ENCODE results near the gene ASB9.

- TF ChIP-seq, protein P1, sequence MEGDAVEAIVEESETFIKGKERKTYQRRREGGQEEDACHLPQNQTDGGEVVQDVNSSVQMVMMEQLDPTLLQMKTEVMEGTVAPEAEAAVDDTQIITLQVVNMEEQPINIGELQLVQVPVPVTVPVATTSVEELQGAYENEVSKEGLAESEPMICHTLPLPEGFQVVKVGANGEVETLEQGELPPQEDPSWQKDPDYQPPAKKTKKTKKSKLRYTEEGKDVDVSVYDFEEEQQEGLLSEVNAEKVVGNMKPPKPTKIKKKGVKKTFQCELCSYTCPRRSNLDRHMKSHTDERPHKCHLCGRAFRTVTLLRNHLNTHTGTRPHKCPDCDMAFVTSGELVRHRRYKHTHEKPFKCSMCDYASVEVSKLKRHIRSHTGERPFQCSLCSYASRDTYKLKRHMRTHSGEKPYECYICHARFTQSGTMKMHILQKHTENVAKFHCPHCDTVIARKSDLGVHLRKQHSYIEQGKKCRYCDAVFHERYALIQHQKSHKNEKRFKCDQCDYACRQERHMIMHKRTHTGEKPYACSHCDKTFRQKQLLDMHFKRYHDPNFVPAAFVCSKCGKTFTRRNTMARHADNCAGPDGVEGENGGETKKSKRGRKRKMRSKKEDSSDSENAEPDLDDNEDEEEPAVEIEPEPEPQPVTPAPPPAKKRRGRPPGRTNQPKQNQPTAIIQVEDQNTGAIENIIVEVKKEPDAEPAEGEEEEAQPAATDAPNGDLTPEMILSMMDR (IDR thresholded peaks at IDR 0.05) = no peak
- no peak for TF ChIP-seq POLR2A (IDR thresholded peaks at IDR 0.05)
Observed at GRCh38 chrX:15216280-15216679, 53.6 kb downstream of the ASB9 start.
